SK-N-MC (cell line): ENCODE data around the gene ZPLD1.

Experiments used
- EZH2 ChIP-seq: fragments of 200-600 bp; sonication (generic); IDR thresholded peaks from one replicate; pipeline ENCODE4 v1.6.1; 2017; ENCODE audit warnings: antibody characterized with exemption
- POLR2AphosphoS5 ChIP-seq: IDR thresholded peaks from 2 replicates; pipeline ENCODE4 v1.6.1; 2012; ENCODE audit warnings: mild to moderate bottlenecking, low read depth, low read length, borderline replicate concordance

GRCh38 chr3:102400766-102401165 is 34.0 kb upstream of the ZPLD1 start:
- TF ChIP-seq POLR2AphosphoS5 (no peak), EZH2 (no peak)
